ACC112 (cell line): ENCODE measurements around the gene REELD1.

Source experiments
- H2AFZ ChIP-seq: fragments of 200-600 bp; sonication (generic); one replicate; pipeline ENCODE4 v1.6.0; 2017; ENCODE audit warnings: antibody characterized with exemption, low read length; ENCODE audit not compliant: unreplicated experiment
- H3K27ac ChIP-seq: fragments of 200-600 bp; sonication (generic); 2 replicates; pipeline ENCODE4 v1.5.1; 2014; ENCODE audit warnings: low read depth, mild to moderate bottlenecking, antibody characterized with exemption, low read length, moderate library complexity
- H3K27me3 ChIP-seq: fragments of 200-600 bp; sonication (generic); 2 replicates; pipeline ENCODE4 v1.6.1; 2014; ENCODE audit warnings: mild to moderate bottlenecking, antibody characterized with exemption, low read length, moderate library complexity, mixed read lengths; ENCODE audit not compliant: insufficient read depth
- H3K36me3 ChIP-seq: fragments of 200-600 bp; sonication (generic); 2 replicates; pipeline ENCODE4 v1.6.1; 2016; ENCODE audit warnings: mild to moderate bottlenecking, antibody characterized with exemption, low read length, moderate library complexity, mixed read lengths; ENCODE audit not compliant: insufficient read depth
- H3K4me1 ChIP-seq: fragments of 200-600 bp; sonication (generic); one replicate; pipeline ENCODE4 v1.6.1; 2016; ENCODE audit warnings: low read length, mixed read lengths; ENCODE audit not compliant: insufficient read depth, unreplicated experiment, control insufficient read depth
- H3K4me3 ChIP-seq: fragments of 200-600 bp; sonication (generic); 2 replicates; pipeline ENCODE4 v1.5.1; 2014; ENCODE audit warnings: mild to moderate bottlenecking, low read depth, low read length
- H3K79me2 ChIP-seq: fragments of 200-600 bp; sonication (generic); one replicate; pipeline ENCODE4 v1.6.0; 2016; ENCODE audit warnings: low read length; ENCODE audit not compliant: control insufficient read depth, unreplicated experiment, insufficient read depth

The REELD1 gene

DNA sequence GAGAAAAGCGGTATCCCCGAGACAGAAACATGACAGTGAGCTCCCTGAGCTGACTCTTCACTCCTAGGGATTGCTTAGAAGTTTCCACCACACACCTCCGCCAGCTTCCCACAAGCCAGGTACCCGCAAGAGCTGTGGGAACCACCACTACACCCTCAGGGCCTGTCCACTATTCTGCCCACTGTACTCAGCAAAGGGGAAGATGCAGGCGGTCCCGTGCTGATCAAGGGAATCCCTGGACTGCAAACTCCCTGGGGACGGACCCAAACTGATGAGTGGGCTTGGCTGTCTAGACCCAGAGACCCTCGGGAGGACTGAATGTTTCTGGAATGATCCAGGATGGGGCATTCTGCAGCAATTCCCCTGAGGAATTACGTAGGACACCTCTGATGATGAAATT lies 30.2 kb downstream of the REELD1 start:
- Histone ChIP-seq H3K4me1 (peaks cover 36% of the 10 kb centered on the region), H3K4me3 (no peak overlapping the region), H3K27ac (no peak overlapping the region), H2AFZ (no peak overlapping the region), H3K27me3 (no peaks in the 10 kb centered on the region), H3K79me2 (no peaks in the 10 kb centered on the region), H3K36me3 (no peaks in the 10 kb centered on the region)

DNA sequence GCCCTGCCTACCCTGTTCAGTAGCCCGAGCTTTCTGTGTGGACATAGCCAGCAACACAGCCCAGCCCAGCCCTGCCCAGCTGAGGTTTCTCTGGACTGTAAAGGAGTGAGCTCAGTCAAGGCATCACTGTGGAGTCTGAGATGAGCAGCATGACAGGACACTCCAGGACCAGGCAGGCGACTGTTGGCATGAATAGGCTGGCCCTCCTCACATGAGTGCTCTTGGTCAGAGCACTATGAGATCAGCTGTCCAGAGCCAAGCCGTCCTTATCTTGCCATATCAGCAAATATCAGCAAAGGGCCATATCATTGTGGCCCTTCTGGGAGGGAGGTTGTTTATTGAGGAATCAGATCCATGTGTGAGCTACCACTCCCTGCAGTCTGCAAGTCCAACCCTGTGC lies 30.9 kb downstream of the REELD1 start:
- H3K36me3 ChIP-seq, result no peaks in the 10 kb centered on the region
- peaks cover 36% of the 10 kb centered on the region for H3K4me1 ChIP-seq
- no peak overlapping the region for H3K4me3 ChIP-seq
- no peak overlapping the region for H2AFZ ChIP-seq
- H3K79me2 ChIP-seq, result no peaks in the 10 kb centered on the region
- no peaks in the 10 kb centered on the region for H3K27me3 ChIP-seq
- no peak overlapping the region for H3K27ac ChIP-seq

GRCh38 chr4:146245850-146246249 lies 31.5 kb downstream of the REELD1 start:
- Histone ChIP-seq H3K27ac (no peak overlapping the region), H3K27me3 (no peaks in the 10 kb centered on the region), H3K36me3 (no peaks in the 10 kb centered on the region), H2AFZ (no peak overlapping the region), H3K4me3 (no peak overlapping the region), H3K4me1 (peaks cover 31% of the 10 kb centered on the region), H3K79me2 (no peaks in the 10 kb centered on the region)

GRCh38 chr4:146246381-146246780 lies 32.0 kb downstream of the REELD1 start:
- H2AFZ ChIP-seq, result no peak overlapping the region
- no peaks in the 10 kb centered on the region for H3K36me3 ChIP-seq
- H3K4me1 ChIP-seq, result peaks cover 26% of the 10 kb centered on the region
- H3K27ac ChIP-seq, result no peak overlapping the region
- no peaks in the 10 kb centered on the region for H3K27me3 ChIP-seq
- H3K79me2 ChIP-seq, result no peaks in the 10 kb centered on the region
- H3K4me3 ChIP-seq, result no peak overlapping the region

DNA sequence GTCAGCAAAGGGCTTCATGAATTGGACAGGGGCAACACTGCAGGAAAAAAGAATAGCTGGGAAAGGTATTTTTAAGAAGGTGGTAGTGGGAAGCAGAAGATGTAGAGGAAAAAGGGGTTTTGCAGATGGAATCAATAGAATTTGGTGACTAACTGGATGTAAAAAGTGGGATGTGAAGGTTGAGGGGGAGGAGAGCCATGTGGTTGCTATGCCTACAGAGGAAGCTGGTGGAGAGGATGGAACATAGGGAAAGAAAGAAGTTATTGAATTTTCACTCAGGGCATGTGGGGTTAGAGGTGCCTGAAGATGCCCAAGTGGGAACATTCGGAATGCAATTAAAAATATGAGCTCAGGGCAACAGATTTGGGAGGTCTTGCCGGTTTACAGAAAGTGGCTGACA lies 33.0 kb downstream of the REELD1 start:
- Histone ChIP-seq H3K4me1 (peaks cover 21% of the 10 kb centered on the region), H3K36me3 (no peaks in the 10 kb centered on the region), H3K27me3 (no peaks in the 10 kb centered on the region), H3K79me2 (no peaks in the 10 kb centered on the region), H3K4me3 (no peak overlapping the region), H3K27ac (no peak overlapping the region), H2AFZ (no peak overlapping the region)

DNA sequence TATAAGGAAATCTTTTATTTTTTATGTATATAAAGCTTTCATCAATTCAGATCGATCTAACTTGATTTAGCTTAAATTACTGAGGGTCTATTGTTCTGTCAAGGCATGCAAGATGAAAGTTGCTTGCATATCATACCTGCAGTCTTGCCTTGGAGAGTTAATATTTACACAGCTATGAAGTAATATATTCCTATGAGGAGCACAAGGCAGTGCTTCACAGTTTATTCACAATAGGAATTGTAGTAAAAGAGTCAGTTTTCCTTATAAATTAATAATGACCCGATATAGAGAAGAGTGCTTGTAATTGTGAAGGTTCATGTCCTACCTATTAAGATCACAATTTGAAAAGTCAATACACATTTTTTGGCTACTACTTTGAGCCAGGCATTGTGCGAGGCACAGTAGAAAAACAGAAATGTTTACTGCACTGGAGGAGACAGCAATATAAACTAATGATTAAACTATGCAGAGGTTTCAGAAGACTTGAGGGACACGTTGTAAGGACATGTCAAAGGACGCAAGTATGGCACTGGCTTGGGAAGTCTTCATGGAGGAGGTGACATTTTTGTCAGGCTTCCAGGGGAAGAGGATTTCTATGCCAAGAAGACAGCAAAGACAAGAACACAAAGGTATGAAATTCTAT lies 38.8 kb downstream of the REELD1 start:
- Histone ChIP-seq H3K4me1 (peaks cover 24% of the 10 kb centered on the region), H3K27me3 (no peaks in the 10 kb centered on the region), H2AFZ (no peak overlapping the region), H3K79me2 (no peaks in the 10 kb centered on the region), H3K4me3 (no peak overlapping the region), H3K27ac (no peak overlapping the region), H3K36me3 (no peaks in the 10 kb centered on the region)

- H3K4me3 ChIP-seq, result 0 out of 2 replicates have a peak overlapping the region, but pooled peaks have one; percentile 5
- peaks cover 24% of the 10 kb centered on the region for H3K4me1 ChIP-seq
- H3K79me2 ChIP-seq, result no peaks in the 10 kb centered on the region
- H3K27ac ChIP-seq, result peak overlapping the region; percentile 78
- no peak overlapping the region for H2AFZ ChIP-seq
- no peaks in the 10 kb centered on the region for H3K27me3 ChIP-seq
- no peaks in the 10 kb centered on the region for H3K36me3 ChIP-seq
Observed at GRCh38 chr4:146255463-146255862, 41.1 kb downstream of the REELD1 start.

DNA sequence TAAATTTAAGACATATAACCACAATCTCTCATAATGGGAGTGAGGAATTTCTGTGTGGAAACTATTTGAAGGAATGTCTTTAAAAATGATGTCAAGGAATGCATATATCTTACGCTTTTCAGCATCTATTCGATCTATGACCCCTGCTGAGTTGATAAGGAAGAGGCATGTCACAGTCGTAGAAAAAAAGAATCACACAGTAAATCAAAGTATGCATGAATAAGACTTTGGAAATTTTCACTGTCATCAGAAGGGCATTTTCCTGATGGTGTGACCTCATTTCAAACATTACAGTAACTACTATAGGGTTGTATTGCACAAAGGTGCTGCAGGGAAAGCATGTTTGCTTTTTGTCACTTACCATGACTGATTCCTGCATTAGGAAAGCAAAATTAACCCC lies 41.5 kb downstream of the REELD1 start:
- Histone ChIP-seq H3K27me3 (no peaks in the 10 kb centered on the region), H3K79me2 (no peaks in the 10 kb centered on the region), H3K36me3 (no peaks in the 10 kb centered on the region), H3K4me3 (0 out of 2 replicates have a peak overlapping the region, but pooled peaks have one; percentile 5), H3K27ac (peak overlapping the region; percentile 78), H3K4me1 (peaks cover 24% of the 10 kb centered on the region), H2AFZ (no peak overlapping the region)

DNA sequence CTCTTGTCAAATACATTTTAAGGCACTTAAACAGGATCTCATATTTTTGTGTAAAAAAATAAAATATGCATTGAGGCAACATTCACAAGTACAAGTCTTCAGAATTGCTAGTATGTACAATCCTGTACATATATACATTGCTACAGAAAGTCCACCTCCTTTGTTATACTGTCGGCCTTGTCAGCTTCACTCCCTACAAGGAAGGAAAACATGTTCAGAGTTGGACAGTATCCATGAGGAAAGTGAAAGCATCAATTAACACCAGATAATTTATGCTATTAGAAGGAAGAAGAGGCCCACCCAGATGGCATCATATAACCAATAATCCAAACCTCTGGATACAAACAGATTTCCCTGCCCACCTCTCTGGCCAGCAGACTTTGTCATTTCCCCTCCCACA lies 42.0 kb downstream of the REELD1 start:
- 0 out of 2 replicates have a peak overlapping the region, but pooled peaks have one; percentile 5 for H3K4me3 ChIP-seq
- H2AFZ ChIP-seq, result no peak overlapping the region
- peak overlapping the region; percentile 78 for H3K27ac ChIP-seq
- no peaks in the 10 kb centered on the region for H3K79me2 ChIP-seq
- H3K27me3 ChIP-seq, result no peaks in the 10 kb centered on the region
- no peaks in the 10 kb centered on the region for H3K36me3 ChIP-seq
- peaks cover 24% of the 10 kb centered on the region for H3K4me1 ChIP-seq

- H2AFZ ChIP-seq, result no peak overlapping the region
Observed at GRCh38 chr4:146257511-146257910, 43.2 kb downstream of the REELD1 start.

GRCh38 chr4:146260521-146260920 lies 46.2 kb downstream of the REELD1 start:
- no peak overlapping the region for H3K27ac ChIP-seq
- no peak overlapping the region for H2AFZ ChIP-seq
- no peaks in the 10 kb centered on the region for H3K36me3 ChIP-seq
- H3K4me3 ChIP-seq, result no peak overlapping the region
- H3K27me3 ChIP-seq, result no peaks in the 10 kb centered on the region
- H3K79me2 ChIP-seq, result no peaks in the 10 kb centered on the region
- H3K4me1 ChIP-seq, result peaks cover 13% of the 10 kb centered on the region

More at GRCh38 chr4:146257511-146257910, 43.2 kb downstream of the REELD1 start:
- Histone ChIP-seq H3K79me2 (no peaks in the 10 kb centered on the region), H3K27ac (no peak overlapping the region), H3K4me1 (peaks cover 24% of the 10 kb centered on the region), H3K27me3 (no peaks in the 10 kb centered on the region), H3K4me3 (no peak overlapping the region), H3K36me3 (no peaks in the 10 kb centered on the region)
